Measurements from ENCODE around the gene PHACTR1. TPM values are rescaled to one million over a fixed set of nuclear protein-coding genes. Genes with fewer than 3 reads are reported as not detected.

PHACTR1 gene
- total RNA-seq, 1 donor from 2014 or later = 8.5 TPM

DNA sequence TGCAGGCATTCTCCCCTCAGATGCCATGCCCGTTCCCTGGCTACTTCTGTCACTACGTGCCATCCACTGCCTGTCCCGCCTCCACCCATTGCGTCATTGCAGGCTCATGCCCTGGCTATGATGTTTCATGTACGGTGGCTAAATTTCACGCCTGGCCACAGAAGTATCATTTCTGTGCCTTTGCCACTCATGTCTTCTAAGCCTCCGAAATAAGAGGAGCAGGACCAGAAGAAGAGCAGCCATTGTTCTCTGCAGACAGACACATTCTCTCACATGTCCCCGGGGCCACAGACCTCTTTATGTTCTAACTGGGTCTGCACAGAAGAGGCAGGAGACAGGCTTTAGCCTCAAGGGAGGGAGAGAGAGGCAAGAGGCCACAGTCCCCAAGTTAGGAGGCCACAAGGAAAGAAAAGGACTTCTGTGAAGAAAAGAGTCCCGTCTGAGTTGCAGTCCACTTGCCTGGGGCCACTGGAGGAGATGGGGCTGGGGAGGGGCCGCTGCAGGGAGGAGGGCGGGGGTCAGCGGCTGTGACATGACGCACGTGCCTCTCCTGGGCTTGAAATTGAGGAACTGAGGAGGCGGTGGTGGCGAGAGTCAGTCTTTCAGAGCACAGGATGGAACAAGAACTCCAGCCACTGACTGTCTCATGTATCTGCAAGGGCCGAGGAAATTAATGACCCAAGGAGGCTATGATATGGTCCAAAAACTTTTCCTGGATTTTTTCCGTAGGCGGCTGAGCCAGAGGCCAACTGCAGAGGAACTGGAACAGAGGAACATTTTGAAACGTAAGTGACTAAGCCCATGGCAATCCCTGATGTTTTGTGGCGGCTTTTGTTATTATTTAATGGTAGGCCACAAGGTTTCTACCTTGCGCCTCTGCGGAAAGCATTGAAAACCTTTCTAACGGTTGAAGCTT, 555.8 kb downstream of the PHACTR1 start:
- H3K9ac ChIP-seq (ENCODE audit: low read length) = no peak overlapping the region

DNA sequence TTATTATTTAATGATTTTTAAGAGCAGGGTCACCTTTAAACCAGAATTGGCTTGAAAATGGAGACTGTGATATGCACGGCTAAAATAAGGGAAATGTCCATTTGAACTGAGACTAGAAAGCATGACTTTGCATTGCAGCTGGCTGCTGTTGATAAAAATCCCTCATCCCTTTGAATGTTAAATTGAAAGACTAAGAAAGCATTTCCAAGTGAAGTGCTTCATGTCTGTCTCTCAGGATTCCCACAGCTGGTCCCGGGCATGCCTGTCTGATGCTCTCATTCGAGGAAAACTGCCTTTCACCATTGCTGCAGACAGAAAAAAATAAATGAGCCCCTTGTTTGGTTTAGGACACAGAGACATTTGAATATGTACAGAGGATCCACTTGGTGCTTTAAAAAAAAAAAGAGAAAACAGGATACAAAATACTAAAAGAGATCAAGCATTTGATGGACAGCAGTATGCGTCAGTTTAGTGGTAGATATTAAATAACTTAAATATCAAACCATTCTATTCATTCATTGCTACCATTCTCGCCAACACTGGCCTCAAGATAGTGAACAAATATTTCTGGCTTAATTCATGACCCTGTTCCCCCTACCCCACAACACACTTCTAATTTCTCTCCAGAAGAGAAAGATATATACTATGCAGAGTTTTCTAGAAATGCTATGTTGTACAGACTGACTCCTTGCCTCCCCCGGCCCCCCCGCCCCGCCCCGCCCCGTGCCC, 556.8 kb downstream of the PHACTR1 start:
- FAIRE-seq (no peak), DNase-seq (ENCODE audit: low read depth) (peak; percentile 6)
- H3K9me3 ChIP-seq (ENCODE audit: insufficient read depth, low read depth, low read length) = no peaks in the 10 kb centered on the region
- no peaks in the 10 kb centered on the region for H3K27me3 Mint-ChIP-seq (ENCODE audit: low read depth, unreplicated experiment)
- peaks cover 6% of the 10 kb centered on the region for H3K4me1 ChIP-seq (ENCODE audit: insufficient read depth, low read length)
- H3K79me2 ChIP-seq (ENCODE audit: insufficient read depth, low read length) = no peaks in the 10 kb centered on the region
- no peak overlapping the region for H3K4me3 Mint-ChIP-seq (ENCODE audit: unreplicated experiment)
- no peak overlapping the region for H3K9ac ChIP-seq (ENCODE audit: low read length)
- H3K4me2 ChIP-seq (ENCODE audit: low read length) = no peak overlapping the region
- peaks cover 4% of the 10 kb centered on the region for H3K36me3 Mint-ChIP-seq (ENCODE audit: low read depth, unreplicated experiment)
- H4K20me1 ChIP-seq (ENCODE audit: insufficient read depth, low read length) = no peaks in the 10 kb centered on the region
- H3K4me3 ChIP-seq (ENCODE audit: insufficient read depth, low read depth, low read length) = no peak overlapping the region
- H3K27ac ChIP-seq (ENCODE audit: low read depth, low read length) = no peak overlapping the region
- H3K4me1 Mint-ChIP-seq (ENCODE audit: low read depth, unreplicated experiment) = peaks cover 44% of the 10 kb centered on the region
- peak overlapping the region; percentile 98 for H3K27ac Mint-ChIP-seq (ENCODE audit: unreplicated experiment)
- no peak overlapping the region for H2AFZ ChIP-seq (ENCODE audit: low read depth, low read length)
- no peaks in the 10 kb centered on the region for H3K9me3 Mint-ChIP-seq (ENCODE audit: unreplicated experiment)
- no peaks in the 10 kb centered on the region for H3K27me3 ChIP-seq (ENCODE audit: insufficient read depth, low read length)
- TF ChIP-seq EZH2 (IDR thresholded peaks at IDR 0.05; ENCODE audit: insufficient read depth, low read length) = no peak
- no peak for TF ChIP-seq CTCF (IDR thresholded peaks at IDR 0.05; ENCODE audit: insufficient read depth, low read depth, low read length)
- H3K36me3 ChIP-seq (ENCODE audit: insufficient read depth, low read length) = no peaks in the 10 kb centered on the region

More for the DNA sequence above, 555.8 kb downstream of the PHACTR1 start:
- H3K9me3 ChIP-seq (ENCODE audit: insufficient read depth, low read depth, low read length) = no peaks in the 10 kb centered on the region
- Mint-ChIP-seq H3K4me1 (ENCODE audit: low read depth, unreplicated experiment) (peaks cover 49% of the 10 kb centered on the region), H3K4me3 (ENCODE audit: unreplicated experiment) (no peak overlapping the region), H3K27ac (ENCODE audit: unreplicated experiment) (peak overlapping the region; percentile 98), H3K9me3 (ENCODE audit: unreplicated experiment) (no peaks in the 10 kb centered on the region), H3K27me3 (ENCODE audit: low read depth, unreplicated experiment) (no peaks in the 10 kb centered on the region), H3K36me3 (ENCODE audit: low read depth, unreplicated experiment) (no peaks in the 10 kb centered on the region)
- no peaks in the 10 kb centered on the region for H4K20me1 ChIP-seq (ENCODE audit: insufficient read depth, low read length)
- FAIRE-seq = no peak
- H3K36me3 ChIP-seq (ENCODE audit: insufficient read depth, low read length) = no peaks in the 10 kb centered on the region
- H3K4me3 ChIP-seq (ENCODE audit: insufficient read depth, low read depth, low read length) = no peak overlapping the region
- H3K79me2 ChIP-seq (ENCODE audit: insufficient read depth, low read length) = no peaks in the 10 kb centered on the region
- peaks cover 6% of the 10 kb centered on the region for H3K4me1 ChIP-seq (ENCODE audit: insufficient read depth, low read length)
- no peak overlapping the region for H2AFZ ChIP-seq (ENCODE audit: low read depth, low read length)
- peak; percentile 54 for DNase-seq (ENCODE audit: low read depth)
- no peaks in the 10 kb centered on the region for H3K27me3 ChIP-seq (ENCODE audit: insufficient read depth, low read length)
- TF ChIP-seq CTCF (IDR thresholded peaks at IDR 0.05; ENCODE audit: insufficient read depth, low read depth, low read length) = no peak
- TF ChIP-seq EZH2 (IDR thresholded peaks at IDR 0.05; ENCODE audit: insufficient read depth, low read length) = no peak
- H3K4me2 ChIP-seq (ENCODE audit: low read length) = no peak overlapping the region
- no peak overlapping the region for H3K27ac ChIP-seq (ENCODE audit: low read depth, low read length)

Data from astrocyte (in vitro differentiated cells and primary cell).